ENCODE data around the gene CST7. TPM values are rescaled to one million over a fixed set of nuclear protein-coding genes. Genes with fewer than 3 reads are reported as not detected.

CST7 gene
- total RNA-seq, 2 donors from 2014 or later: 5.4 to 10.9 TPM

DNA sequence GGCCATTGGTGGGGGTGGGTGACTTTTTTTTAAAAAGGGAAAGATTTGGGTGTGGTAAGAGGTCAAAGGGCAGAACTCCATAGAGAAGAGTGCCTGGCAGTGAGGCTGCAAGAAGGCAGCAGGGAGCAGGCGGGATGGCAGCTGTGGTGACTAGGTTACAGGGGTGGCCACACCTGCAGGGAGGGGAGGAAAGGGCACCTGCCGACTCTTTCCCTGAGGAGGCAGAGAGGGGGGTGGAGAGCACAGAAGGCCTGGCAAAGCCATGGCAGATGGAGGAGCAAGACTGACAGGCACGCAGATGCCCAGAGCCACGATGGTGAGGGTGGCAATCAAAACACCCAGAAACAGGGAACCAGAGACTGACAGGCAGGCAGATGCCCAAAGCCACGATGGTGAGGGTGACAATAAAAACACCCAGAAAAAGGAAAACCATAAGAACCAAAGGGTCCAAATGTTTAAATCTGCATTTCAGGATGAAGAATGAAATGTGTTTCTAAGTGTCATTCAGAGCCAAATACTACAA, 19.3 kb downstream of the CST7 start:
- TF ChIP-seq, protein P1, sequence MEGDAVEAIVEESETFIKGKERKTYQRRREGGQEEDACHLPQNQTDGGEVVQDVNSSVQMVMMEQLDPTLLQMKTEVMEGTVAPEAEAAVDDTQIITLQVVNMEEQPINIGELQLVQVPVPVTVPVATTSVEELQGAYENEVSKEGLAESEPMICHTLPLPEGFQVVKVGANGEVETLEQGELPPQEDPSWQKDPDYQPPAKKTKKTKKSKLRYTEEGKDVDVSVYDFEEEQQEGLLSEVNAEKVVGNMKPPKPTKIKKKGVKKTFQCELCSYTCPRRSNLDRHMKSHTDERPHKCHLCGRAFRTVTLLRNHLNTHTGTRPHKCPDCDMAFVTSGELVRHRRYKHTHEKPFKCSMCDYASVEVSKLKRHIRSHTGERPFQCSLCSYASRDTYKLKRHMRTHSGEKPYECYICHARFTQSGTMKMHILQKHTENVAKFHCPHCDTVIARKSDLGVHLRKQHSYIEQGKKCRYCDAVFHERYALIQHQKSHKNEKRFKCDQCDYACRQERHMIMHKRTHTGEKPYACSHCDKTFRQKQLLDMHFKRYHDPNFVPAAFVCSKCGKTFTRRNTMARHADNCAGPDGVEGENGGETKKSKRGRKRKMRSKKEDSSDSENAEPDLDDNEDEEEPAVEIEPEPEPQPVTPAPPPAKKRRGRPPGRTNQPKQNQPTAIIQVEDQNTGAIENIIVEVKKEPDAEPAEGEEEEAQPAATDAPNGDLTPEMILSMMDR (IDR thresholded peaks at IDR 0.05): no peak
- H3K4me1 ChIP-seq (ENCODE audit: control insufficient read depth in 1 of 2, low read depth in 2 of 2): no peaks in the 10 kb centered on the region
- no peaks in the 10 kb centered on the region for H3K27me3 ChIP-seq (replicated peaks; ENCODE audit: insufficient read depth)
- no peak overlapping the region for H3K27ac ChIP-seq
- no peak overlapping the region for H3K4me3 ChIP-seq
- ATAC-seq (ENCODE audit: insufficient number of reproducible peaks, low FRiP score, low read depth) (no peak), DNase-seq (ENCODE audit: low spot score) (no peak)
- peaks cover 60% of the 10 kb centered on the region for H3K36me3 ChIP-seq
- no peaks in the 10 kb centered on the region for H3K9me3 ChIP-seq

DNA sequence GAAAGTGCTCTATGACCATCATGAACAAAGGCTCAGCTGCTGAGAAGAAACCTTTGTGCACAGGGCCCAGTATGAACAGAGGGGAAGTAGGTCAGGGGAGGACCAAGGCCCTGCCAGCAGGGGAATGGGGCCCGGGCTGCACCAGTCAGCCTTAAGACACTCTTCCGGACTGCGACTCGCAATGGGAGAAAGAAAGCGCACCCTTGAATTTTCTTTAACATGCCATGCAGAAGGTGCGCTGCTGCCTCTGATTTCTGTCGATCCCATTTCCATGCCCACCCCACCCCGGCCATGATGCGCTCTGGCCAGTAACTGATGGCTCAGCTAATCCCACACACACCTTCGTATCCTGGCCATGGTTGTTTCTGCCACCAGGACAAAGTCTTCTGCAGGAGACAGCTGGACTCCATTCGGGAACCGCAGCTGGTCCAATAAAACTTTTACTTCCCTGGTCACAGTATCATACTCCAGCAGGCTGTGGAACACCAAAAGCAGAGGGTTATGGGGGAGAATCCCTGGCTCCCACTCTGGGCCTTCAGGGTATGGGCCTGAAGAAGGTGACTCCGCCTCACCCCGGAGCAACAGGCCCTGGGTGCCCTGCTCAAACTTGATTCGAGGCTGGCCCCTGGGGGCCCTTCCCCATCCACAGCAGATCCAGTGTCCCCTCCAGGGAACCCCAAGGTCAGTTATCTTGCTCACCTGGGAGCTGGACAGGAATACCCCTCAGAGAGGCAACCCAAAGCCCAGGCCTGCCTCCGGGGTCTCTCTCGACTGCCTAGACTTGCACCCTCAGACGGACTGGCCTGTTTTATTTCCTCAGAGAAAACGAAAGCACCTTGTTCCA, 20.3 kb downstream of the CST7 start:
- Histone ChIP-seq H3K4me1 (ENCODE audit: control insufficient read depth in 1 of 2, low read depth in 2 of 2) (no peaks in the 10 kb centered on the region), H3K27ac (no peak overlapping the region), H3K4me3 (no peak overlapping the region), H3K9me3 (no peaks in the 10 kb centered on the region), H3K27me3 (replicated peaks; ENCODE audit: insufficient read depth) (no peaks in the 10 kb centered on the region), H3K36me3 (peaks cover 56% of the 10 kb centered on the region)
- no peak for ATAC-seq (ENCODE audit: insufficient number of reproducible peaks, low FRiP score, low read depth)
- TF ChIP-seq, protein P1 (IDR thresholded peaks at IDR 0.05): no peak
- no peak for DNase-seq (ENCODE audit: low spot score)

GRCh38 chr20:24970030-24970553, 21.0 kb downstream of the CST7 start:
- peaks cover 54% of the 10 kb centered on the region for H3K36me3 ChIP-seq
- ATAC-seq (ENCODE audit: insufficient number of reproducible peaks, low FRiP score, low read depth): no peak

DNA sequence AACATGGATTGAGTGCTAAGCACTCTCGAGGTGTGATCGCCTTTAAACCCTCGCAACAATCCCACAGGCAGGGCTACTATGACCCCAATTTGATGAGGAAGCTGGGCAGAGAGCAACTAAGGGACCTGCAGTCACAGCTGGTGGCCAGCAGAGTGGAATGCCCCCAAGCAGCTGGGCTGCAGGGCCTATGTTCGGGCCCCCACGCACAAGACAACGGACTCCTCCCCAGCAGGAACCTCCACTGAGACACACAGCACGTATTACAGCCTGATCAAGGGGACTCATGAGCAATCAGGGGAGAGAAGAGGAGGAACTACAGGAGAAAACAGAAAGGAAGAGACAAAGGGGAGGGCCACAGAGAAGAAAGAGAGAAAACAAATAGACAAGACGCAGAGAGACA, 21.7 kb downstream of the CST7 start:
- TF ChIP-seq, protein P1 (IDR thresholded peaks at IDR 0.05): no peak
- no peak for DNase-seq (ENCODE audit: low spot score)
- H3K4me1 ChIP-seq (ENCODE audit: control insufficient read depth in 1 of 2, low read depth in 2 of 2): no peaks in the 10 kb centered on the region
- no peaks in the 10 kb centered on the region for H3K9me3 ChIP-seq
- no peak overlapping the region for H3K4me3 ChIP-seq
- H3K27ac ChIP-seq: no peak overlapping the region
- peaks cover 51% of the 10 kb centered on the region for H3K36me3 ChIP-seq
- H3K27me3 ChIP-seq (replicated peaks; ENCODE audit: insufficient read depth): no peaks in the 10 kb centered on the region
- no peak for ATAC-seq (ENCODE audit: insufficient number of reproducible peaks, low FRiP score, low read depth)

More at GRCh38 chr20:24970030-24970553, 21.0 kb downstream of the CST7 start:
- Histone ChIP-seq H3K4me1 (ENCODE audit: control insufficient read depth in 1 of 2, low read depth in 2 of 2) (no peaks in the 10 kb centered on the region), H3K27ac (no peak overlapping the region), H3K4me3 (no peak overlapping the region), H3K9me3 (no peaks in the 10 kb centered on the region), H3K27me3 (replicated peaks; ENCODE audit: insufficient read depth) (no peaks in the 10 kb centered on the region)
- no peak for DNase-seq (ENCODE audit: low spot score)
- TF ChIP-seq, protein P1 (IDR thresholded peaks at IDR 0.05): no peak

DNA sequence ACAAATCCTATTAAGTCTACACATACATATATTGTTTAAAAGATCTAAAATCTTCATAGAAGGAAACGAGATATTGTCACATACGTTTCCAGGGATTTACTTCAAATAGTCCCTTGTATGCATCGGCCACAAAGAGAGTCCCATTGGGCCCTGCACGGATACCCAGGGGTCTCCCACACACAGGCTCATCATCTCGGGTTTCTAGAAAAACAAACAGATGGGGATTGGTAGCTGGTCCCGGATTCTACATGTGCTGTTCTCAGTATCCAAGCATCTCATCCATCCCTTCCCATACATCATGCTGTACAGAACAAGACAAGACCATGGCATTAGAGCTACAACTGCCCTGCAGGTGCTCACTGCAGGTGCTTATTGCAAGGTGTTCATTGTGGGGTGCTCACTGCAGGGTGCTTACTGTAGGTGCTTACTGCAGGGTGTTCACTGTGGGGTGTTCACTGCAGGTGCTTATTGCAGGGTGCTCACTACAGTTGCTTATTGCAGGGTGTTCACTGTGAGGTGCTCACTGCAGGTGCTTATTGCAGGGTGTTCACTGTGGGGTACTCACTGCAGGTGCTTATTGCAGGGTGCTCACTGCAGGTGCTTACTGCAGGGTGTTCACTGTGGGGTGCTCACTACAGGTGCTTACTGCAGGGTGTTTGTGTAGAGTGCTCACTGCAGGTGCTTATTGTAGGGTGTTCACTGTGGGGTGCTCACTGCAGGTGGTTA, 22.5 kb downstream of the CST7 start:
- DNase-seq (ENCODE audit: low spot score): no peak
- TF ChIP-seq, protein P1 (IDR thresholded peaks at IDR 0.05): no peak
- Histone ChIP-seq H3K36me3 (peaks cover 51% of the 10 kb centered on the region), H3K9me3 (no peaks in the 10 kb centered on the region), H3K27ac (no peak overlapping the region), H3K27me3 (replicated peaks; ENCODE audit: insufficient read depth) (no peaks in the 10 kb centered on the region), H3K4me1 (ENCODE audit: control insufficient read depth in 1 of 2, low read depth in 2 of 2) (no peaks in the 10 kb centered on the region), H3K4me3 (no peak overlapping the region)
- no peak for ATAC-seq (ENCODE audit: insufficient number of reproducible peaks, low FRiP score, low read depth)
